ENCODE data around the gene DLK2. TPM values are rescaled to one million over a fixed set of nuclear protein-coding genes. Genes with fewer than 3 reads are reported as not detected.

The DLK2 gene
- total and polyA plus RNA-seq, 2 of the 13 experiments (the other 11 are each of a cell fraction or from before 2014, with no cell fraction given) = 1.2 to 3.8 TPM

- TF ChIP-seq ZNF704 (CRISPR knock-in tag; IDR thresholded peaks at IDR 0.05; ENCODE audit: borderline replicate concordance) (0 out of 2 replicates have a peak, but pooled peaks have one; percentile 13), ZNF530 (CRISPR knock-in tag; IDR thresholded peaks at IDR 0.05; ENCODE audit: low read depth) (no peak), HNF1B (CRISPR knock-in tag; IDR thresholded peaks at IDR 0.05) (no peak), RBM22 (optimal IDR thresholded peaks at IDR 0.05; ENCODE audit: low read length) (no peak), SOX6 (IDR thresholded peaks at IDR 0.05) (no peak), SOX6 (CRISPR knock-in tag; IDR thresholded peaks at IDR 0.05) (no peak), PAWR (CRISPR knock-in tag; IDR thresholded peaks at IDR 0.05; ENCODE audit: borderline replicate concordance) (0 out of 2 replicates have a peak, but pooled peaks have one; percentile 8), SOX5 (CRISPR knock-in tag; IDR thresholded peaks at IDR 0.05; ENCODE audit: borderline replicate concordance) (no peak), MXD3 (CRISPR knock-in tag; IDR thresholded peaks at IDR 0.05) (0 out of 2 replicates have a peak, but pooled peaks have one; percentile 1), ZNF513 (CRISPR knock-in tag; conservative IDR thresholded peaks at IDR 0.05) (no peak), ZNF30 (CRISPR knock-in tag; IDR thresholded peaks at IDR 0.05) (0 out of 2 replicates have a peak, but pooled peaks have one; percentile 10), ZZZ3 (CRISPR knock-in tag; IDR thresholded peaks at IDR 0.05; ENCODE audit: borderline replicate concordance) (no peak; the same call in 1 of the 2 replicates), THAP8 (CRISPR knock-in tag; IDR thresholded peaks at IDR 0.05; ENCODE audit: borderline replicate concordance) (no peak), ZNF687 (CRISPR knock-in tag; IDR thresholded peaks at IDR 0.05) (no peak), HES4 (CRISPR knock-in tag; IDR thresholded peaks at IDR 0.05; ENCODE audit: borderline replicate concordance) (no peak), ZNF282 (IDR thresholded peaks at IDR 0.05; ENCODE audit: partially characterized antibody) (no peak), ZNF354B (CRISPR knock-in tag; IDR thresholded peaks at IDR 0.05) (no peak), NR0B2 (CRISPR knock-in tag; IDR thresholded peaks at IDR 0.05) (no peak), IKZF1 (IDR thresholded peaks at IDR 0.05) (no peak), ZNF788 (CRISPR knock-in tag; IDR thresholded peaks at IDR 0.05; ENCODE audit: borderline replicate concordance) (0 out of 2 replicates have a peak, but pooled peaks have one; percentile 16)
Measured at GRCh38 chr6:43428112-43428570, 27.2 kb downstream of the DLK2 start (continued).
